HepG2 (cell line): Measurements from ENCODE around the gene UGGT1. TPM values are rescaled to one million over a fixed set of nuclear protein-coding genes. Genes with fewer than 3 reads are reported as not detected.

Experiments
- ATAC-seq: fragments of 200-7000 bp; cut with Tn5 transposase; 3 replicates; pipeline ENCODE4 v1.9.1; 2020; ENCODE audit warnings: mild to moderate bottlenecking, moderate library complexity
- Bru-seq: library from RNA; stranded (reverse); fragments of 400-500 nt; gene quantifications from one replicate; lab custom pipeline; 2021; lab: Mats Ljungman, UMichigan
- BruChase-seq, 2 experiments: library from RNA; stranded (reverse); fragments of 400-500 nt; gene quantifications; one replicate each; lab custom pipeline; 2021; lab: Mats Ljungman, UMichigan
- BruUV-seq: library from RNA; stranded (reverse); fragments of 400-500 nt; replicated peaks from 2 replicates; lab custom pipeline; 2021; lab: Mats Ljungman, UMichigan
- CTCF ChIA-PET: fragments of 300-600 bp; formaldehyde crosslinking; extraction: SDS; loops from one replicate; lab custom pipeline; 2021; ENCODE audit warnings: low total read pairs, inconsistent platforms, low intra/inter-chr PET ratio; lab: Yijun Ruan, JAX
- POLR2A ChIA-PET: fragments of 350-600 bp; sonication (Branson Sonifier 250); formaldehyde crosslinking; loops from one replicate; lab custom pipeline; 2020; ENCODE audit warnings: antibody characterized with exemption, inconsistent platforms; lab: Yijun Ruan, JAX
- DNase-seq: peaks from one replicate; pipeline ENCODE4 v3.0.0-alpha.2; 2015; ENCODE audit warnings: low spot score
- FAIRE-seq: peaks from 3 replicates; lab custom pipeline; 2011; peaks lifted over from hg19 to GRCh38; lab: Jason Lieb, UNC
- H2AFZ ChIP-seq: one replicate; pipeline ENCODE4 v1.6.1; 2011; ENCODE audit warnings: low read length, inconsistent platforms
- H3K27ac ChIP-seq: fragments of 300-600 bp; 3 replicates; pipeline ENCODE4 v1.8.0; 2011; ENCODE audit warnings: mixed run types, mild to moderate bottlenecking, mixed read lengths, low read length, inconsistent platforms; ENCODE audit not compliant: insufficient read depth; ENCODE audit errors: extremely low read length
- H3K27me3 ChIP-seq, 2 experiments: fragments of 200-600 bp in 1 of 2; 2 replicates in 1 of 2; 3 replicates in 1 of 2; pipeline versions ENCODE4 v1.6.0 to v1.8.0; 2011; ENCODE audit warnings: low read length in 2 of 2, mild to moderate bottlenecking in 2 of 2, moderate library complexity in 2 of 2, inconsistent platforms in 1 of 2; ENCODE audit not compliant: insufficient read depth in 2 of 2, control insufficient read depth in 1 of 2
- H3K36me3 ChIP-seq, 2 experiments: fragments of 200-600 bp in 1 of 2; replicated peaks in 1 of 2; 2 replicates in 1 of 2; 3 replicates in 1 of 2; pipeline versions ENCODE4 v1.5.1 to v1.8.0; 2011; ENCODE audit warnings: low read length in 2 of 2, inconsistent platforms in 1 of 2; ENCODE audit not compliant: insufficient read depth in 2 of 2, control insufficient read depth in 1 of 2
- H3K4me1 ChIP-seq: 2 replicates; pipeline ENCODE4 v1.5.1; 2012; ENCODE audit warnings: low read length, inconsistent platforms; ENCODE audit not compliant: insufficient read depth
- H3K4me2 ChIP-seq: 2 replicates; pipeline ENCODE4 v1.6.0; 2011; ENCODE audit warnings: low read depth, low read length, inconsistent platforms
- H3K4me3 ChIP-seq, 3 experiments: fragments of 200-600 bp in 1 of 3; sonication (generic), shearing (Covaris generic) in 1 of 3; replicated peaks in 1 of 3; 2 replicates each; pipeline ENCODE4 v1.5.1; 2011 to 2016; ENCODE audit warnings: low read length in 3 of 3, inconsistent platforms in 2 of 3, low read depth in 2 of 3, mild to moderate bottlenecking in 2 of 3, control low read depth in 1 of 3, mixed read lengths in 1 of 3; ENCODE audit not compliant: insufficient read depth in 1 of 3
- H3K79me2 ChIP-seq: one replicate; pipeline ENCODE4 v1.6.1; 2011; ENCODE audit warnings: low read length, inconsistent platforms; ENCODE audit not compliant: insufficient read depth
- H3K9ac ChIP-seq: 2 replicates; pipeline ENCODE4 v1.6.0; 2011; ENCODE audit warnings: mild to moderate bottlenecking, low read depth, low read length, inconsistent platforms; ENCODE audit not compliant: insufficient read depth
- H3K9me3 ChIP-seq: 2 replicates; pipeline ENCODE4 v1.5.1; 2012; ENCODE audit warnings: mild to moderate bottlenecking, low read length
- H4K20me1 ChIP-seq: 2 replicates; pipeline ENCODE4 v1.6.0; 2011; ENCODE audit warnings: inconsistent platforms, mild to moderate bottlenecking, low read length, moderate library complexity; ENCODE audit not compliant: insufficient read depth
- HMGXB4 ChIP-seq, 2 experiments: sonication (generic) in 1 of 2; formaldehyde crosslinking in 1 of 2; IDR thresholded peaks; 2 replicates each; pipeline versions ENCODE4 v1.4.0 to v1.6.1; 2018 to 2020; ENCODE audit warnings: missing genetic modification reagents in 2 of 2, borderline replicate concordance in 1 of 2, low read depth in 1 of 2, mild to moderate bottlenecking in 1 of 2, missing biosample characterization in 1 of 2
- MAZ ChIP-seq, 2 experiments: sonication (generic) in 1 of 2; formaldehyde crosslinking in 1 of 2; IDR thresholded peaks; 2 replicates each; pipeline versions ENCODE4 v1.5.0 to v1.6.1; 2012 to 2020; ENCODE audit warnings: low read depth in 2 of 2, mild to moderate bottlenecking in 2 of 2, borderline replicate concordance in 1 of 2, improper control_type of control experiment in 1 of 2, low read length in 1 of 2, missing genetic modification reagents in 1 of 2, moderate library complexity in 1 of 2
- TAF1 ChIP-seq: sonication (generic); formaldehyde crosslinking; IDR thresholded peaks from 2 replicates; pipeline ENCODE4 v1.4.0; 2020; ENCODE audit warnings: missing genetic modification reagents
- TFDP1 ChIP-seq: IDR thresholded peaks from 2 replicates; pipeline ENCODE4 v1.6.1; 2016; ENCODE audit warnings: missing compliant biosample characterization, missing genetic modification reagents, borderline replicate concordance
- ZBTB34 ChIP-seq: sonication (generic); formaldehyde crosslinking; IDR thresholded peaks from 2 replicates; pipeline ENCODE4 v1.8.0; 2022; ENCODE audit warnings: mild to moderate bottlenecking, missing genetic modification reagents
- ZNF331 ChIP-seq: sonication (generic); formaldehyde crosslinking; IDR thresholded peaks from 2 replicates; pipeline ENCODE4 v1.4.0; 2020; ENCODE audit warnings: missing genetic modification reagents
- ZNF512 ChIP-seq: sonication (generic); formaldehyde crosslinking; IDR thresholded peaks from 2 replicates; pipeline ENCODE4 v1.4.0; 2020; ENCODE audit warnings: mild to moderate bottlenecking, missing genetic modification reagents
- ZNF816 ChIP-seq: sonication (generic); formaldehyde crosslinking; IDR thresholded peaks from 2 replicates; pipeline ENCODE4 v1.8.0; 2022; ENCODE audit warnings: missing genetic modification reagents, mild to moderate bottlenecking, borderline replicate concordance
- WGBS: methylation state at CpG from one replicate; pipeline ENCODE4 v1.1.6; 2017; ENCODE audit warnings: low lambda C conversion rate; 5-methylcytosine and 5-hydroxymethylcytosine counted together
- in situ Hi-C: cut with HindIII; loops from 2 replicates; pipeline ENCODE4 v1.10.0; 2017; ENCODE audit warnings: low pct_unique_long_range_greater_than_20kb; ENCODE audit not compliant: extremely low pct_ligation_motif_present
- intact Hi-C: fragments of 100-400 bp; cut with micrococcal nuclease; formaldehyde crosslinking; loops from one replicate; pipeline ENCODE4 v1.10.0; 2022; ENCODE audit not compliant: unreplicated experiment
- long read RNA-seq, 2 experiments: library from RNA in 1 of 2; library from polyadenylated mRNA in 1 of 2; stranded (forward) in 1 of 2; unstranded in 1 of 2; transcript quantifications; one replicate each; pipeline ENCODE4 v2.0.0, GENCODE V29; 2019 to 2022
- polyA minus RNA-seq, 3 experiments: library from RNA; depleted of rRNA, polyadenylated mRNA; stranded (reverse); fragments of >200 nt; gene quantifications; 2 replicates each; pipeline ENCODE4 v1.2.3, GENCODE V29; 2011; ENCODE audit warnings: low replicate concordance in 1 of 3
- polyA plus RNA-seq, 8 experiments: library from polyadenylated mRNA; depleted of rRNA in 3 of 8; stranded (reverse) in 7 of 8; unstranded in 1 of 8; fragments of >200 nt; fragmentation: Illumina TruSeq in 4 of 8; extraction: Trizol in 4 of 8; gene quantifications; 2 replicates each; pipeline versions ENCODE4 v1.2.1 to v1.2.3, GENCODE V29; 2011 to 2016; ENCODE audit warnings: low read depth in 4 of 8, missing spikeins in 1 of 8, mixed read lengths in 1 of 8; ENCODE audit not compliant: insufficient read depth in 1 of 8
- total RNA-seq, 5 experiments: library from RNA; depleted of rRNA; stranded (reverse); fragments of >200 nt; fragmentation: Illumina TruSeq; extraction: Trizol; gene quantifications; 2 replicates each; pipeline ENCODE4 v1.2.3, GENCODE V29; 2016; ENCODE audit warnings: low read depth in 1 of 5

The UGGT1 gene
- 56.4 and 83.2 TPM in 2 replicates for total RNA-seq (2016; rRNA removed; fragmentation: Illumina TruSeq; extraction: Trizol)
- total RNA-seq (2016; cell fraction: cytosol; rRNA removed; fragmentation: Illumina TruSeq; extraction: Trizol; ENCODE audit: low read depth): 10.2 and 10.6 TPM in 2 replicates
- total RNA-seq (2016; cell fraction: insoluble cytoplasmic fraction; rRNA removed; fragmentation: Illumina TruSeq; extraction: Trizol): 53.9 and 81.0 TPM in 2 replicates
- 15.1 and 16.2 TPM in 2 replicates for total RNA-seq (2016; cell fraction: membrane; rRNA removed; fragmentation: Illumina TruSeq; extraction: Trizol)
- 99.0 and 108 TPM in 2 replicates for total RNA-seq (2016; cell fraction: nucleus; rRNA removed; fragmentation: Illumina TruSeq; extraction: Trizol)
- polyA plus RNA-seq (2011; rRNA removed): 26.7 and 35.8 TPM in 2 replicates
- 23.2 and 25.7 TPM in 2 replicates for polyA plus RNA-seq (2011; cell fraction: cytosol; rRNA removed)
- polyA plus RNA-seq (2011; cell fraction: nucleus; rRNA removed): 23.0 and 23.4 TPM in 2 replicates
- polyA plus RNA-seq (2012): 32.1 and 43.1 TPM in 2 replicates
- polyA plus RNA-seq (2016; cell fraction: cytosol; fragmentation: Illumina TruSeq; extraction: Trizol; ENCODE audit: low read depth): 2.6 and 3.3 TPM in 2 replicates
- polyA plus RNA-seq (2016; cell fraction: insoluble cytoplasmic fraction; fragmentation: Illumina TruSeq; extraction: Trizol; ENCODE audit: low read depth): 25.9 and 30.7 TPM in 2 replicates
- 4.8 and 6.9 TPM in 2 replicates for polyA plus RNA-seq (2016; cell fraction: membrane; fragmentation: Illumina TruSeq; extraction: Trizol; ENCODE audit: low read depth)
- 80.4 and 80.6 TPM in 2 replicates for polyA plus RNA-seq (2016; cell fraction: nucleus; fragmentation: Illumina TruSeq; extraction: Trizol; ENCODE audit: insufficient read depth, low read depth)
- polyA minus RNA-seq (2011; rRNA and poly(A)+ RNA removed; ENCODE audit: low replicate concordance): 24.8 and 73.9 TPM in 2 replicates
- 59.4 and 63.1 TPM in 2 replicates for polyA minus RNA-seq (2011; cell fraction: cytosol; rRNA and poly(A)+ RNA removed)
- 73.8 and 83.4 TPM in 2 replicates for polyA minus RNA-seq (2011; cell fraction: nucleus; rRNA and poly(A)+ RNA removed)
- percentile 93 among the genes with signal in this experiment for Bru-seq, nascent RNA
- percentile 95 among the genes with signal in this experiment for BruChase-seq, experiment 1, labeled RNA remaining after a 6-hour chase
- percentile 94 among the genes with signal in this experiment for BruChase-seq, experiment 2, labeled RNA remaining after a 2-hour chase
- long read RNA-seq, experiment 1, full-length matches to known transcripts: 2 of 35 reads
- long read RNA-seq, experiment 1, partial matches to known transcripts: 13 of 35 reads
- long read RNA-seq, experiment 1, other reads (novel, unspliced or antisense): 20 of 35 reads
- long read RNA-seq, experiment 2, partial matches to known transcripts: 26 of 174 reads
- long read RNA-seq, experiment 2, other reads (novel, unspliced or antisense): 148 of 174 reads

DNA sequence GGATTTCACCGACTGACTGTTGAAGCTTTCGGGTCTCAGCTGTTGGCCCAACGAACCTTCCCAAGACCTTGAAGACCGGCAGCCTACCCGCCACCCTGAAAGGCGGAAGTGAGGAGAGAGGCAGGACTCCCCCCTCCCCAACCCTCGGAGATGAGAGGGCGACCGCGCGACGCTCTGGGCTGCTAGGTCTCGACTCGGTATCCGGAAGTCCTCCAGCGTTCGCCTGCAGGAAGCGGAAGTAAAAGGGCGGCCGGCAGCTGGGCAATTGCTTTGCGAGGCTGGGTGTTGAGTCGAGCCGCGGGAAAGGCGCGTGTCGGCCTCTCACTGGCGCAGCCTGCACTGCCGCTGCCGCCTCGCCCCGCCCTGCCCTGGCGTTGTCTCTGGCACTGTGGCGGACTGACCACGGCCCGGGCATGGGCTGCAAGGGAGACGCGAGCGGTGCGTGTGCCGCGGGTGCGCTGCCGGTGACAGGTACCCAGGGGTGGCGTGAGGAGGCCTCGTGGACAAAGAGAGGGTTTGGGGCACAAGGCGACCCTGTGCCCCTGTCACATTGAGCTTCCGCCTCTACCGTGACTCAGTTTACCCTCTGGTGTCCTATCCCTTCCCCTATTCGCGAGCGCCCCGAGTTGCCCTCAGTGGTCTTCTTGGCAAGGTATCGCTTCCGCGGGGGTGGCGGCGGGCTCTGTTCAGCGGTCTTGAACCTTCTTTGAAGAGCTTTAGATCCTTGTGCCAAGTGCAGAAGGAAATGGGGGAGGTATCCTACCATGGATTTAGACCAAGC is at the start of gene UGGT1:
TSS of gene UGGT1 (plus strand) at position 256 of the 781 bp plus-strand sequence. CDS start at position 414, 158 bp downstream.
- under 1% methylated on average over 34 of the region's 59 CpGs for WGBS
- no peaks in the 10 kb centered on the region for H4K20me1 ChIP-seq
- H3K4me3 ChIP-seq: peak within 1 kb of the TSS; percentile 92 to 96 (median 93)
- peak; percentile 97 for DNase-seq
- H3K27ac ChIP-seq: peak within 1 kb of the TSS; percentile 78
- H2AFZ ChIP-seq: peak within 1 kb of the TSS; percentile 73
- in situ Hi-C loops (no loop called here), intact Hi-C loops (loop anchor here (1.0 to 5.0 kb wide), 3 partner anchors 64 to 141 kb away; no protein-coding TSS in a partner anchor)
- ChIA-PET POLR2A (interaction anchor here (0.7 to 2.0 kb wide), 19 partner anchors 10 to 565 kb away, joined by 3 to 13 read pairs (median 4); partner anchors contain the start of gene SAP130), CTCF (no interaction called here)
- H3K27me3 ChIP-seq: no peaks in the 10 kb centered on the region; a peak in 1 of 5 replicates
- peaks cover 48% of the 10 kb centered on the region for H3K79me2 ChIP-seq
- BruUV-seq: no TSS peak
- no peaks in the 10 kb centered on the region for H3K9me3 ChIP-seq
- H3K4me1 ChIP-seq: peaks cover 53% of the 10 kb centered on the region
- peaks cover 3 to 13% of the 10 kb centered on the region in 2 experiments; a peak in 4 of 5 replicates for H3K36me3 ChIP-seq
- H3K4me2 ChIP-seq: peak within 1 kb of the TSS; percentile 89
- peak; percentile 96 for FAIRE-seq
- peak within 1 kb of the TSS; percentile 92 for H3K9ac ChIP-seq
- peak; percentile 99 for ATAC-seq
- TF ChIP-seq TAF1 (CRISPR knock-in tag) (peak; percentile 97), ZBTB34 (CRISPR knock-in tag) (peak; percentile 95), ZNF512 (CRISPR knock-in tag) (peak; percentile 88; the same call in 1 of the 2 replicates), ZNF816 (CRISPR knock-in tag) (peak; percentile 89; the same call in 1 of the 2 replicates), TFDP1 (CRISPR knock-in tag) (peak; percentile 96), HMGXB4 (CRISPR knock-in tag; IDR thresholded peaks at IDR 0.05; ENCODE audit: borderline replicate concordance in 1 of 2, low read depth in 1 of 2) (peak; percentile 91 to 94), ZNF331 (CRISPR knock-in tag) (peak; percentile 90), MAZ (IDR thresholded peaks at IDR 0.05; ENCODE audit: borderline replicate concordance, low read depth, low read length) (peak; percentile 96), MAZ (CRISPR knock-in tag; IDR thresholded peaks at IDR 0.05; ENCODE audit: low read depth) (peak; percentile 98)
